Epithelial cell of proximal tubule (primary cell): ENCODE measurements around the gene CALML3. TPM values are rescaled to one million over a fixed set of nuclear protein-coding genes. Genes with fewer than 3 reads are reported as not detected.

ENCODE experiments used
- DNase-seq: peaks from one replicate; pipeline ENCODE4 v3.0.0-alpha.2; 2011; ENCODE audit warnings: low read depth
- H3K4me3 ChIP-seq: 2 replicates; pipeline ENCODE4 v1.5.1; 2011; ENCODE audit warnings: low read depth, mild to moderate bottlenecking, low read length
- total RNA-seq: library from RNA; depleted of rRNA; stranded (reverse); fragments of >200 nt; gene quantifications from 2 replicates; pipeline ENCODE4 v1.2.3, GENCODE V29; 2015
- TF ChIP-seq, protein P1 (sequence below): conservative IDR thresholded peaks from 2 replicates; pipeline ENCODE4 v1.5.1; 2012; ENCODE audit warnings: low read depth, mild to moderate bottlenecking, low read length

CALML3 gene
- total RNA-seq, 1 donor from 2014 or later, result not detected

DNA sequence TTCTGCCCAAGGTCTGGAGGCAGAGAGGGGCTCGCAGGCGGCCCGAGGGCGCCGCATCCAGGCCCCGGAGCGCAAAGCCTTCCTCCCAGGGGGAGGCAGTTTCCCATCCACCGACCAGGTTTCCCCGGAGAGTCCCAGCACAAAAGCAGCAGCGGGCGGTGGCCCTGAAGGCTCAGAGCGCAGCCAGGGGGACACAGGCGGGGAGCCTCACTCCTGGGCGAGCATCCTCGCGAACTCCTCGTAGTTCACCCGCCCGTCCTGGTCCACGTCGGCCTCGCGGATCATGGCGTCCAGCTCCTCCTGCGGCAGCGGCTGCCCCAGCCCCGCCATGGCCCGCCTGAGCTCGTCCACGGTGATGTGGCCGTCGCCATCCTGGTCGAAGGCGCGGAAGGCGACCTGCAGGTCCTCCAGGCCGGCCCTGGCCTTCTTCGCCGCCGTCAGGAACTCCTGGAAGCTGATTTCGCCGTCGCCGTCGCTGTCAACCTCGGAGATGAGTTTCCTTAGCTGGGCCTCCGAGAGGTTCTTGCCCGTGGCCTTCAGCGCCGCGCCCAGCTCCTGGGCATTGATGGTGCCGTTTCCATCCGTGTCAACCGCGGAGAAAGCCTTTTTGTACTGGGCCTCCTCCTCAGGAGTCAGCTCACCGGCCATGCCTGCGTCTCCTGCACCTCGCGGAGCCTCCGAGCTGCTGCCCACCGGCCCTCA, 25.8 kb upstream of the CALML3 start:
- no peak overlapping the region for H3K4me3 ChIP-seq
- no peak for DNase-seq
- TF ChIP-seq, protein P1, sequence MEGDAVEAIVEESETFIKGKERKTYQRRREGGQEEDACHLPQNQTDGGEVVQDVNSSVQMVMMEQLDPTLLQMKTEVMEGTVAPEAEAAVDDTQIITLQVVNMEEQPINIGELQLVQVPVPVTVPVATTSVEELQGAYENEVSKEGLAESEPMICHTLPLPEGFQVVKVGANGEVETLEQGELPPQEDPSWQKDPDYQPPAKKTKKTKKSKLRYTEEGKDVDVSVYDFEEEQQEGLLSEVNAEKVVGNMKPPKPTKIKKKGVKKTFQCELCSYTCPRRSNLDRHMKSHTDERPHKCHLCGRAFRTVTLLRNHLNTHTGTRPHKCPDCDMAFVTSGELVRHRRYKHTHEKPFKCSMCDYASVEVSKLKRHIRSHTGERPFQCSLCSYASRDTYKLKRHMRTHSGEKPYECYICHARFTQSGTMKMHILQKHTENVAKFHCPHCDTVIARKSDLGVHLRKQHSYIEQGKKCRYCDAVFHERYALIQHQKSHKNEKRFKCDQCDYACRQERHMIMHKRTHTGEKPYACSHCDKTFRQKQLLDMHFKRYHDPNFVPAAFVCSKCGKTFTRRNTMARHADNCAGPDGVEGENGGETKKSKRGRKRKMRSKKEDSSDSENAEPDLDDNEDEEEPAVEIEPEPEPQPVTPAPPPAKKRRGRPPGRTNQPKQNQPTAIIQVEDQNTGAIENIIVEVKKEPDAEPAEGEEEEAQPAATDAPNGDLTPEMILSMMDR, result no peak

DNA sequence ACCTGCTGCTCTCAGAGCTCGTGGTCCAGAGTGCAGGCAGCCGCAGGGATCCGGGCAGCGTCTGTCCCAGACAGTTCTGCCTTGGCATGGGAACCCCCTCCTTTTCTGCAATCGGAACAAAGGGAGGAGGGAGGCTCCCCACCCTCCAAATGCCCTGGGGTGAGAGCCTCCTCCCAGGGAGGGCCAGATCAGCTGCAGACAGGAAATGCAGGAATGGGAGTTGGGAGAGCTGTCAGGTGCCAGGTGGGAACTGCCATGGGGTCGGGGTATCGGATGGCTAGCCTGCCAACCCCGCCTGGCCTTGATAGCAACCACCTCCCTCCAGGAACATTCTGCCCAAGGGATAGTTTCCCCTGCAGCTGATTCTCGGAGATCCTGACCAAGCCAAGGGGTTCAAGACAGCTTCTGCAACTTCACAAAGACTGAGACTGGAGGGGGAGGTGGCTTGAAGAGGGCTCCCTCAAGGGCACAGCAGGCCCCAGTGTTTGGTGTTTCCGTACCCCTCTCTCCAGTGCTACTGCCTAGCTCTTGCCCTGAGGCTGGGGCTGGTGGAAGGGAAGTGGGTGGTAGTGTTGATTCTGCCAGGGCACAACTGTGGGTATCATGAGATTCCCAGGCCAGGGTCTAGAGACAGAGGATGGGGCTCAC, 25.1 kb upstream of the CALML3 start, which contains the start of gene CALML5:
TSS of gene CALML5 (minus strand) at position 78 of the 648 bp plus-strand sequence. CDS start 132 bp downstream, outside the sequence.
- DNase-seq, result no peak
- no peak within 1 kb of the TSS for H3K4me3 ChIP-seq
- TF ChIP-seq, protein P1, result no peak

DNA sequence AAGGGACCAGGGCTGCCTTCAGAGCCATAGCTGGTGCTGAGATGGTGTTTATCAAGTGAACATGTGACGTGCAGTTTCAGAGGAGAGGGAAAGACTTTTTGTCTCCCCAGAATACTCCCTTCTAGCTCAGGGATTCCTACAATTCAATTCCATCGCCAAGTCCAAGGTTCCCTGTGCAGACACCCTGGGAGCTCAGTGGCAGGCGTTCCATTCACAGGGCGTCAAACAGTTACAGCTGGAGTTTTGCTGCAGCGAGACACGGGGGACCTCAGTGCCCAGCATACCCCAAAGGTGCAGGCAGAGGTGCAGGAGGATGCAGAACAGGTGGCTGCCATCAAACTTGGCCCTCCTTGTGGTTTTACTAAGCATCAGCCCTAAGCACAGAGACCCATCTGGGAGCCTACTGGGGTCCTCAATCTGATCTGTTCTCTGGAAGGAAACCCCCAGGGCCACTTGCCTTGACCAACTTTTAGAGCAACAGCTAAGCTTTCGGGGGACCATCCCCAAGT, 24.5 kb upstream of the CALML3 start:
- no peak overlapping the region for H3K4me3 ChIP-seq
- TF ChIP-seq, protein P1, result no peak
- no peak for DNase-seq

DNA sequence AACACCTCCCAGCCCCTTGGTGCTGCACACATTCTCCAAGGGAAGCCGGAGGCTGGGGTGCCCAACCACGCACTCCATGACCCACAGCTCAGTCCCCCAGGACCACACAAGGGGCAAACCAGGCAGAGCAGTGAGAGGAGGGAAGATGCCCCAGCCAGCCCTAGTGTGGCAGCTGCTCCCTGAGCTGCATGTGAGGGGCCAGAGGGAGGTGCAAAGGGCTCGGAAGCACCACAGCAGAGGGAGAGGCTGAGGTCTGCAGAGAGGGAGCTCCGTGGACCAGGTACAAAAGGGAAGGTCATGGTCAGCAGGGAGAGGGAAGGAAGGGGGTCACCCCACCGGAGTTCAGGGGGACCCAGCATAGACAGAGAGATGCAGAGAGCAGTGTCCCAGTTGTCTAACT, 23.9 kb upstream of the CALML3 start:
- no peak overlapping the region for H3K4me3 ChIP-seq
- no peak for DNase-seq
- TF ChIP-seq, protein P1, result no peak

DNA sequence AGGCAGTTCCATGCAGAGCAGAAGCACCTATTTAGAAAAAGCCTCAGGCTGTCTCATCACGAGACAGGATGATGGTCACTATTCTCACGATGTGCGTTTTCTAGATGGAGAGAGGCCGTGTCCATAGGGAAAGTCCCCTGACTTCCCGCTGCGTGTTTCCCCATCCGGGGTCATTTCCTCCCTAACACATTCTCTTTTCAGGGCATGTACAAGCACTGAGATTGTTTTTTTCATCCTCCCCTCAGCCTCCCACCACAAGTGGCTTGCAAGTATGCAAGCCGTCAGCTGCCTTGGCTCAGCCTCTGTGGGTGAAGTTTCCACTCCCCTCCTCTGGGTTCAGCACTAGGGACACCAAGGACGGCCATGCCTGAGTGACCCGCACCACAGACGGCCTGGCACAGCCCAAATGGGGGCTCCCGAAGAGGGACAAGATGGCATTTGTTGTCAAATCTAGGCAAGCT, 22.7 kb upstream of the CALML3 start:
- TF ChIP-seq, protein P1, result no peak
- no peak for DNase-seq
- H3K4me3 ChIP-seq, result no peak overlapping the region

DNA sequence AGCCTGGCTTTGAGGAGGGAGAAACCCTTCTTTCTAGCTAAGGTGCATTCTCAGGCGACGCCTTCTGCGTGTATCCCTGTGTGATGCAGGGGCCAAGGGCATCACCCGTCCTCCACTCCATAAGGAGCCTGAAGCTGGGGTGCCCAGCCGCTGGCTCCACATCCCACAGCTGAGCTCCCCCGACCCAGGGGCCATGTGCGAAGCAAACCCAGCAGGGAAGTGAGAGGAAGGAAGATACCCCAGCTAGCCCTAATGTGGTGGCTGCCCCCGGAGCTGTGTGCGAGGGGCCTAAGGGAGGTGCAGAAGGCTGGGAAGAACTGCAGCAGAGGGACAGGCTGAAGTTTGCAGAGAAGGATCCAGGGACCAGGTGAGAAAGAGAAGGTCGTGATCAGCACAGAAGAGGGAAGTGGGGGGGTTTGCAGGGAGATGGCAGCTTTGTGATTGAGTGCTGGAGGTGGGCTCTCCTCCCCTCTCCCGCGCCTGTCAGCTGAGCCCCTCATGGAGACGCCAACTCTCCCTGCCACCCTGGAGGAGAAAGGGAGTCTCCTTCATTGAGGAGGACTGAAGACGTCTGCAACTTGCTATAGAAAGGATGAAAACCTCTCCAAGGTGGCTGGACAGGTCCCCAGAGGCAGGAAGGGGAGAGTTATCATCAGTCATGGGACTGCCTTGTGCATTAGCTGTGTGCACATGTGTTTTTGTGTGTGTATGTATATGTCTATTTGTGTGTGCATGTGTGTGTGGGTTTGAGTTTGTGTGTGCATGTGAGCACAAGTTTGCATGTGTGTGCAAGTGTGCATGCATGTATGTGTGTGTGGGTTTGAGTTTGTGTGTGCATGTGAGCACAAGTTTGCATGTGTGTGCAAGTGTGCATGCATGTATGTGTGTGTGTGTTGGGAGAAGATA, 21.9 kb upstream of the CALML3 start:
- no peak overlapping the region for H3K4me3 ChIP-seq
- TF ChIP-seq, protein P1, result no peak
- DNase-seq, result no peak
